HG03558 (cell line): ENCODE measurements around the gene MILR1.
"Not testable (repeated sequence)": the region's sequence is repeated elsewhere in the genome, so short reads cannot be mapped to it uniquely, and the experiment has no call there.

ENCODE experiments used
- ATAC-seq: cut with Tn5 transposase; IDR thresholded peaks from one replicate; pipeline ENCODE4 v1.9.1; 2021; ENCODE audit warnings: moderate number of reproducible peaks; ENCODE audit not compliant: unreplicated experiment; ENCODE audit errors: extremely low read depth

MILR1 gene

GRCh38 chr17:64448665-64449512 lies at the start of gene MILR1:
Gene MILR1 (plus strand): TSS chr17:64449115. CDS start chr17:64449169, 54 bp downstream.
- no peak for ATAC-seq

DNA sequence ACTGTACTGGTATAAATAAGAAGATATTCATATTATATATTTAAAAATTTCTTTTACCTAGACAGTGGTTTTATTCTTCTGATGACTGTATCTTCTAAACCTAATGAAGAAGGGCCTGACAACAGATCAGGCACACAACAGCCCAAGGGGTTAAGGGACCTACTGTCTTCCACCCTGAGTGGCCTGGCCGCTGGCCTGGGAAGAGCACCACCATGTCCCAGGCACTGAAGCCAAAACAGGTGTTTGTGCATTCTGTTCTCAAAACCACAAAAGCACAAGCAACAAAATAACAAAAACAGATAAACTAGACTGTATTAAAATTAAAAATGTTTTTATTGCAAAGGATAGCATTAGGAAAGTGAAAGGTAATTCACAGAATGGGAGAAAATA lies 49.2 kb upstream of the MILR1 start:
- ATAC-seq, result no peak

DNA sequence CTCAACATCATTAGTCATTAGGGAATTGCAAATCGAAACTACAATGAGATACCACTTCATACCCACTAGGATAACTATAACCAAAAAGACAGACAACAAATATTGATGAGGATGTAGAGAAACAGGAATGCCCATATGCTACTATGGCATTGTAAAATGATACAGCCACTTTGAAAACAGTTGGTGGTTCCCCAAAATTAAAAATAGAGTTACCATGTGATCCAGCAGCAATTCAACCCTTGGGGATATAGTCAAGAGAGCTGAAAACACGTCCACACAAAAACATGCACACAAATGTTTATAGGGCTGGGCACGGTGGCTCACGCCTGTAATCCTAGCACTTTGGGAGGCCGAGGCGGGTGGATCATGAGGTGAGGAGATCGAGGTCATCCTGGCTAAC lies 48.3 kb upstream of the MILR1 start:
- ATAC-seq, result no peak

GRCh38 chr17:64401244-64401860 lies 47.6 kb upstream of the MILR1 start:
- ATAC-seq, result no peak

GRCh38 chr17:64401941-64402340 lies 47.0 kb upstream of the MILR1 start:
- ATAC-seq, result no peak

- ATAC-seq, result no peak
Observed at GRCh38 chr17:64402469-64402868, 46.4 kb upstream of the MILR1 start.

- ATAC-seq, result no peak
Observed at GRCh38 chr17:64403881-64404460, 44.9 kb upstream of the MILR1 start.

- no peak for ATAC-seq
Observed at GRCh38 chr17:64406321-64407200, 42.4 kb upstream of the MILR1 start.

DNA sequence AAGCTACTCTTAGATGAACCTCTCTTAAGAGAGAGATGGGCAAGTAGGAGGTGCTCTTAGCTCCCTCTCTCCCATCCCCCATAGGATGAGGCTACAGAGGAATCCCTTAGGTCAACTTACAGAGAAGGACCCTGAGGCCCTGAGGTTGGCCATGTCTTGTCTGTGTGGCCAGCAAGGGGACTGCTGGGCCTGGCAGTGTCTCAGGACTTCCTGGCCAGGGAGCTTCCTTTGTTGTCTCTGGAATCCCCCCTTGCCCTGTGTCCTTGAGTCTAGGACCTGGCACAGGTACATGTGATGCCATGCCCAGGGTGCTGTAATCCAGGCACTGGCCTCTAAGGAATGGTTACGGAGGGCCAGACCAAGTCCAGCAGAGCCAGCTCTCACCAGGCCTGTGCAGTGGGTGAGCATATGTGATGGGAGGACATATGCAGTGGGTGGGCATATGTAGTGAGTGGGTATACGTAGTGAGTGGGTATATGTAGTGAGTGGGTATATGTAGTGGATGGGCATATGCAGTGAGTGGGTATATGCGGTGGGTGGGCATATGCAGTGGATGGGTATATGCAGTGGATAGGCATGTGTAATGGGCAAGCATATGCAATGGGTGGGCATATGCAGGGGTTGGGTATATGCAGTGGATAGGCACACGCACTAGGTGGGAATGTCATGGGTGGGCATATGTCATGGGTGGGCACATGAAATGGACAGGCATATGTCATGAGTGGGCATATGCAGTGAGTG lies 38.0 kb upstream of the MILR1 start:
- ATAC-seq, result no peak

GRCh38 chr17:64411999-64412771 lies 36.7 kb upstream of the MILR1 start:
- ATAC-seq, result no peak

GRCh38 chr17:64412944-64413381 lies 36.0 kb upstream of the MILR1 start:
- ATAC-seq, result no peak

- no peak for ATAC-seq
Observed at GRCh38 chr17:64413513-64413912, 35.4 kb upstream of the MILR1 start.

DNA sequence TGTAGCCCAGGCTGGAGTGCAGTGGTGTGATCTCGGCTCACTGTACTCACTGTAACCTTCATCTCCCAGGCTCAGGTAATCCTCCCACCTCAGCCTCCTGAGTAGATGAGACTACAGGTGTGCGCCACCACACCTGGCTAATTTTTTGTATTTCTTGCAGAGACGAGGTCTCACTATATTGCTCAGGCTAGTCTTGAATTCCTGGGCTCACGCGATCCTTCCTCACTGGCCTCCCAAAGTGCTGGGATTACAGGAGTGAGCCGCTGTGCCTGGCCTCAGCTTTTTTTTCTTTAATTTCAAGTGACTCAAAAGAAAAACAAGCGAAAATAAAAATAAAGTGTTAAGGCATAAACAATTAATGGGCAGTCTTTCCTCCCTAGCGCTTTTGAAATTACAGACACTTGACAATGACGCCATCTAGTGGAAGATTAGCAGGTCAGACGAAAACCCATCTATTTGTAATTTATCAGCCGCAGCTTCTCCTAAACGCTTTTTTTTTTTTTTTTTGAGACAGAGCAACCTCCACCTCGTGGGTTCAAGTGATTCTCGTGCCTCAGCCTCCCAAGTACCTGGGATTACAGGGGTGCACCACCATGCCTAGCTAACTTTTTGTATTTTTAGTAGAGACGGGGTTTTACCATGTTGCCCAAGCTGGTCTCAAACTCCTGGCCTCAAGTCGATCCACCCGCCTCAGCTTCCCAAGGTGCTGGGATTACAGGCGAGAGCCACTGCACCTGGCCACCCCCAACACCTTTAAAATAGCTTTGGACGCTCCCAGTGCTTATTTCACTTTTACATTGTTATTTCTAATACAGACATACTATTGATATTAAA lies 30.2 kb upstream of the MILR1 start:
- ATAC-seq, result no peak

DNA sequence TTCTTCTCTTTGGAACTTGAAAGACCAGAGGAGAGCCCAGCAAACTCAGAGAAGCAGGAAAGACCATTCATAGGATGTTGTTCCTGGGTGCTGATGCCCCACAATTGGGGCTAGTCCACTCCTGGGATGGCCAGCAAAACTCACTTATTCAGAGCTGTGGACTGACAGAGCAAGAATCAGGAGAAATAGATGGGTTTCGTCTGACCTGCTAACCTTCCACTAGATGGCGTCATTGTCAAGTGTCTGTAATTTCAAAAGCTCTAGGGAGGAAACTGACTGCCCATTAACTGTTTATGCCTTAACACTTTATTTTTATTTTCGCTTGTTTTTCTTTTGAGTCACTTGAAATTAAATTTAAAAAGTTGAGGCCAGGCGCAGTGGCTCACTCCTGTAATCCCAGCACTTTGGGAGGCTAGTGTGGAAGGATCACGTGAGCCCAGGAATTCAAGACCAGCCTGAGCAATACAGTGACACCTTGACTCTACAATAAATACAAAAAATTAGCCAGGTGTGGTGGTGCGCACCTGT lies 28.7 kb upstream of the MILR1 start:
- no peak for ATAC-seq

DNA sequence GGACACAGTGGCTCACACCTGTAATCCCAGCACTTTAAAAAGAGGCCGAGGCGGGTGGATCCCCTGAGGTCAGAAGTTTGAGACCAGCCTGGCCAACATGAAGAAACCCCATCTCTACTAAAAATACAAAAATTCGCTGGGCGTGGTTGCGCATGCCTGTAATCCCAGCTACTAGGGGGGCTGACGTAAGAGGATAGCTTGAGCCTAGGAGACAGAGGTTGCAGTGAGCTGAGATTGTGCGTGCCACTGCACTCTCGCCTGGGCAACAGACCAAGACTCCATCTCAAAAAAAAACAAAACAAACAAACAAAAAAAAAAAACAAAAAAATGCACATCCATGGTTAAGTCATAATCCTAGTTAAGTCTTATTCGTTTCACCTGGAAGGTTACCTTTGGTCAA lies 26.8 kb upstream of the MILR1 start:
- ATAC-seq, result not testable (repeated sequence)

DNA sequence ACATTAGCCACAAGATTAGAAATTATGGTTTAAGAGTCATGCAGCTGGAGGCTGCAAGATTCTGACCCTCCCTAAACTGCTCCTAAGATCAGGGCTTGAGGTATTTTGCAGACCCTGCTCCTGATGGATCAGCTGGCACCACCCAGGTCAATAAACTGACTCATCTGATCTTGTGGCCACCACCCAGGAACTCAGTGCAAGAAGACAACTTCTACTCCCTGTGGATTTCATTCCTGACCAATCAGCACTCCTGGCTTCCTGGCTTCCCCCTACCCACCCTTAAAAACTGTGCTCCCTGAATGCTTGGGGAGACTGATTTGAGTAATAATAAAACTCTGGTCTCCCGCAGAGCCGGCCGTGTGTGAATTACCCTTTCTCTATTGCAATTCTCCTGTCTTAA lies 25.0 kb upstream of the MILR1 start:
- no peak for ATAC-seq

DNA sequence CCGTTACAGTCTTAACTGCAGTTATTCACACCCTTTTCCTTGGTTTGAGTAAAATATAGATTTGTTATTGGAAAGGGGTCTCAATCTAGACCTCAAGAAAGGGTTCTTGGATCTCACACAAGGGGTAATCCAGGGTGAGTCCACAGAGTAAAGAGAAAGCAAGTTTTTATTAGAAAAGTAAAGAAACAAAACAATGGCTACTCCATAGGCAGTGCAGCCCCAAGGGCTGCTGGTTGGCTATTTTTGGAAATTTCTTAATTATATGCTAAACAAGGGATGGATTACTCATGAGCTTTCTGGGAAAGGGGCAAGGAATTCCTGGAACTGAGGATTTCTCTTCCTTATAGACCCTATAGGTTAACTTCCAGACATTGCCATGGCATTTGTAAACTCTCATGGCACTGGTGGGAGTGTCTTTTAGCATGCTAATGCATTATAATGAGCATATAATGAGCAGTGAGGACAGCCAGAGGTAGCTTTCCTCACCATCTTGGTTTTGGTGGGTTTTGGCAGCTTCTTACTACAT lies 24.5 kb upstream of the MILR1 start:
- ATAC-seq, result no peak

- ATAC-seq, result no peak
Observed at GRCh38 chr17:64425191-64425590, 23.7 kb upstream of the MILR1 start.
